Breast epithelium (tissue), 3 donors: ENCODE results near the gene LIPF.

Source experiments
- CTCF ChIP-seq, 3 donors: fragments of 450-650 bp; IDR thresholded peaks; one replicate each; pipeline ENCODE4 v1.5.1; 2016 to 2017; ENCODE audit warnings: antibody characterized with exemption in 3 of 3, mild to moderate bottlenecking in 3 of 3, moderate library complexity in 3 of 3
- POLR2A ChIP-seq: fragments of 450-650 bp; IDR thresholded peaks from one replicate; pipeline ENCODE4 v1.6.1; 2016; ENCODE audit warnings: antibody characterized with exemption, mild to moderate bottlenecking, moderate library complexity

DNA sequence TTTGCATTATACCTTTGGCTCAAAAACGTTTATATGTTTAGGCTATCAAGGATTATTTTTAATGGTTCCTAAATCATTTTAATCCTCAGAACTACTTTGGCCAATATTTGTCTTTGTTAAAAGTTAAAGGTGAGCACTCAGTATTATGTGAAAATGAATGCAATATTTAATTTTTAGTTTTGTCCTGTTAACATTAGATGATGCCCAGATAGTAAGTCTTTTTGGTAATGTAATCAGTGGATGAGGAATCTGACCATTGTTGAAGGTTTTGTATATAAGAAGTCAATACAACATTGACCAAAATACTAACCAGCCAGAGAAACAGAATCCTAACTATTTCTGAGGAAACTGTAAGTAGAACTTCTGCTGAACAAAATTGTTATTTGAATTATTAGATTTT lies at the start of gene LIPF:
- TF ChIP-seq CTCF (IDR thresholded peaks at IDR 0.05) (no peak), POLR2A (no peak)
